Measurements from ENCODE around the gene ZFPM1. TPM values are rescaled to one million over a fixed set of nuclear protein-coding genes. Genes with fewer than 3 reads are reported as not detected.
"Not testable (repeated sequence)": the region's sequence is repeated elsewhere in the genome, so short reads cannot be mapped to it uniquely, and the experiment has no call there.

ZFPM1 gene
- 1.8 TPM for polyA plus RNA-seq (ENCODE audit: insufficient read length)

GRCh38 chr16:88453217-88453531 is at the start of gene ZFPM1:
TSS of gene ZFPM1 (plus strand) at chr16:88453280. CDS start at chr16:88453639, 359 bp downstream.
- DNase-seq (ENCODE audit: low read depth), result no peak

- no peak for DNase-seq (ENCODE audit: low read depth)
Observed at GRCh38 chr16:88403794-88404581, 49.1 kb upstream of the ZFPM1 start.

GRCh38 chr16:88404769-88405168 is 48.3 kb upstream of the ZFPM1 start:
- DNase-seq (ENCODE audit: low read depth), result no peak

GRCh38 chr16:88405216-88406060 is 47.6 kb upstream of the ZFPM1 start:
- DNase-seq (ENCODE audit: low read depth), result peak; percentile 81

GRCh38 chr16:88406096-88407041 is 46.7 kb upstream of the ZFPM1 start:
- no peak for DNase-seq (ENCODE audit: low read depth)

GRCh38 chr16:88407042-88407420 is 46.0 kb upstream of the ZFPM1 start:
- no peak for DNase-seq (ENCODE audit: low read depth)

- DNase-seq (ENCODE audit: low read depth), result no peak
Observed at GRCh38 chr16:88407807-88408206, 45.3 kb upstream of the ZFPM1 start.

GRCh38 chr16:88408561-88409142 is 44.4 kb upstream of the ZFPM1 start:
- DNase-seq (ENCODE audit: low read depth), result no peak

- DNase-seq (ENCODE audit: low read depth), result no peak
Observed at GRCh38 chr16:88409296-88410065, 43.6 kb upstream of the ZFPM1 start.

GRCh38 chr16:88410297-88410968 is 42.6 kb upstream of the ZFPM1 start:
- not testable (repeated sequence) for DNase-seq (ENCODE audit: low read depth)

GRCh38 chr16:88411951-88412576 is 41.0 kb upstream of the ZFPM1 start:
- no peak for DNase-seq (ENCODE audit: low read depth)

- no peak for DNase-seq (ENCODE audit: low read depth)
Observed at GRCh38 chr16:88412766-88413165, 40.3 kb upstream of the ZFPM1 start.

- DNase-seq (ENCODE audit: low read depth), result no peak
Observed at GRCh38 chr16:88413231-88413630, 39.8 kb upstream of the ZFPM1 start.

- no peak for DNase-seq (ENCODE audit: low read depth)
Observed at GRCh38 chr16:88413631-88414030, 39.4 kb upstream of the ZFPM1 start.

GRCh38 chr16:88414521-88415380 is 38.3 kb upstream of the ZFPM1 start:
- no peak for DNase-seq (ENCODE audit: low read depth)

- DNase-seq (ENCODE audit: low read depth), result no peak
Observed at GRCh38 chr16:88415381-88415705, 37.7 kb upstream of the ZFPM1 start.

- DNase-seq (ENCODE audit: low read depth), result no peak
Observed at GRCh38 chr16:88415713-88416323, 37.3 kb upstream of the ZFPM1 start.

GRCh38 chr16:88416686-88417085 is 36.4 kb upstream of the ZFPM1 start:
- no peak for DNase-seq (ENCODE audit: low read depth)
